ENCODE measurements around the gene SPP2.

The SPP2 gene, protein sequence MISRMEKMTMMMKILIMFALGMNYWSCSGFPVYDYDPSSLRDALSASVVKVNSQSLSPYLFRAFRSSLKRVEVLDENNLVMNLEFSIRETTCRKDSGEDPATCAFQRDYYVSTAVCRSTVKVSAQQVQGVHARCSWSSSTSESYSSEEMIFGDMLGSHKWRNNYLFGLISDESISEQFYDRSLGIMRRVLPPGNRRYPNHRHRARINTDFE

GRCh38 chr2:234050455-234051135, at the start of gene SPP2:
SPP2 (plus strand) TSS chr2:234050702; CDS start chr2:234050787, 85 bp downstream.
- DNase-seq (ENCODE audit: low read depth) = no peak

GRCh38 chr2:234001380-234002160, 48.9 kb upstream of the SPP2 start:
- DNase-seq (ENCODE audit: low read depth) = no peak

DNA sequence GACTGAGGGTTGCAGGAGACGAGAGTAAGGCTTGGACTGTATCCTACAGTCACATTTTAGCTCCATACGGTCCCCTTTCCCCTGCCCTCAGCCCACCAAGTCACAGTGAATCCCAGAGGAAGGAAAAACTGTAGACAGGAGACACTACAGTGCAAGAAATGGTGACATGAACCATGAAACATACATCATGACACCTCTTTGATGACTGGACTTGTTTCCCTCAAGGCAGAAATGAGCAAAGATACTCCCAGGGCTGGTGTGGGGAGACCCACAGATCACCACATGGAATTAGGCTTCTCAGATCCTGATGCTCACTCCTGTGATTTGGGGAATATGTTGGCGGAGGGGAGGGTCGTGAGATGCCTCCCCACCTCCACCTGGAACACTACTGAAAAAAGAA, 48.2 kb upstream of the SPP2 start:
- DNase-seq (ENCODE audit: low read depth) = no peak

DNA sequence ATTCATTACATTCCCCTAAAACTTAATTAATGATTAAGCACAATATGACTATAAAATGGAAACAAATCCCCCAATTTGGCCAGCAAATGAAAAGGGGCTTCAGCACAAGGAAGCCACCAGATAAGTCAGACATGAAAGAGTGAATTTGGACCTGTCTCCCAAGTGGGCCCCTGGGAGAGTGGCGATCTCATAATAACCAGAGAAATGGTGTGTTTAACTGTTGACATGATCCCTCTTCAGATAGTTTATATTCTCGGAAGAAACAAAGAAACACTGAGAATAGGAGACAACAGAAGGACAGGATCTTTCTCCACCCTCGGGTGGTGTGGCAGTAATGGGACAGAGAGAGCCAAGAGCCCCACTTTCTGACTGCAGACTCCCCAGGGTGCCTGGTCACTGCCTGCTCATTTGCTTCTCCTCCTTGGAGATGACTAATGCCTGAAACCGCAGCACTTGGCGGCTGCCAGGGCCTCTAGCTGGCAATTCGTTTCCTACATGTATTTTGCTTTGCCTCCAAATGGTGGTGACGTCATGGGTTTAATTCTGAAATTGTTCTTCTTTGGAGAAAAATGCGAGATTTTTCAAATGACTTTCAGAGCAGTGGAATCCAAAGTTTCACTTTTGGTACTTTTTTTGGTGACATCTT, 46.4 kb upstream of the SPP2 start:
- DNase-seq (ENCODE audit: low read depth) = no peak

DNA sequence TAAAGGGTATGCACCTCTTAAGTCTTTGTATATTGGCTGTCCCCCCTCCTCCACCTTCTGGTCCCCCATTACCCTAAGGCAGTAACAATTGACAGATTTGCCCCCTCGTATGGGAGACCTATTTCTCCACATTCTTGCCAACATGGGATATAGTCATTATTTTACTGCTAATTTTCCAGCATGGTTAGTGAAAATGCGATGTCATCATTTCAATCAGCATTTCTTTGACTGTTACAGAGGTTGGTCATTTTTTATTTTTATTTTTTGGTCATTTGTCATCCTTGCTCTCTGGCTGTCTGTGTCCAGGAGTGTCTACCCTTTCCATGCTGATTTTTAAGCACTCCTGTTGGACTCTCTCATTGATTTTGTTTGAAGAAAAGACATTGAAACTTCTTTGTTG, 45.4 kb upstream of the SPP2 start:
- no peak for DNase-seq (ENCODE audit: low read depth)

DNA sequence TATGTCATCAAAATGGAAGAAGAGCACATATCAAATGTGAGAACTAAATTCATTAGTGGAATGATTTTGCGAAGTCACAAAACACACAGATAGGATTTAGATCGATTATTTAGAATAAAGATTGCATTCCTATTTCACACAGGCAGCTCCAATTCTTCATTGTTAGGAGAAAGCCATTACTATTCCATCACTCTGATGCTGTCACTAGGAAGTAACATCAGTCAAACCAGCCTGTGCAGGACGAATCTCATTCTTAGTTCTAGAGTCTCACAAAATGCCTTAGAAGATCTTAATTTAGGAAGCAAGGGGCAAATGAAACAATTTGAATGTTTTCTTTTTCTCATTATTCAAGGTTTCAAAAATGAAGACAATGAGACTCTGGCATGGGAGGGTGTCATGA, 44.0 kb upstream of the SPP2 start:
- no peak for DNase-seq (ENCODE audit: low read depth)

- no peak for DNase-seq (ENCODE audit: low read depth)
These were observed 36.1 kb upstream of the SPP2 start for GRCh38 chr2:234014427-234014826.

GRCh38 chr2:234015861-234016260, 34.6 kb upstream of the SPP2 start:
- DNase-seq (ENCODE audit: low read depth) = no peak

- DNase-seq (ENCODE audit: low read depth) = no peak
These were observed 30.6 kb upstream of the SPP2 start for GRCh38 chr2:234019896-234020295.

GRCh38 chr2:234020332-234020731, 30.2 kb upstream of the SPP2 start:
- DNase-seq (ENCODE audit: low read depth) = no peak

DNA sequence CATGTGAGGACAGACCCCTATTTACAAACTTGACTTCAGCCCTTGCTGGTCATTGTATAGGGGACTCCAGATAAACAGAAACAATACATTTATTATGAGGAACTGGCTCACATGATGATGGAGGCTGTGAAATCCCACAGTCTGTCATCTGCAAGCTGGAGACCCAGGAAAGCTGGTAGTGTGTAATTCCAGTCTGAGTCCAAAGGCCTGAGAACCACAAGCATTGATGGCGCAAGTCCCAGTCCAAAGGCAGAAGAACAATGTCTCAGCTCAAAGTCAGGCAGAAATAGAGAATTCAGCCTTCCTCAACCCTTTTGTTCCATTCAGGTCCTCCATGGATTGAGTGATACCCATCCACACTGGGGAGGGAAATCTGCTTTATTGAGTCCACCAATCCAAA, 28.1 kb upstream of the SPP2 start:
- no peak for DNase-seq (ENCODE audit: low read depth)

GRCh38 chr2:234024304-234024703, 26.2 kb upstream of the SPP2 start:
- DNase-seq (ENCODE audit: low read depth) = no peak

GRCh38 chr2:234025466-234025865, 25.0 kb upstream of the SPP2 start:
- no peak for DNase-seq (ENCODE audit: low read depth)

GRCh38 chr2:234025891-234026401, 24.6 kb upstream of the SPP2 start:
- DNase-seq (ENCODE audit: low read depth) = no peak

DNA sequence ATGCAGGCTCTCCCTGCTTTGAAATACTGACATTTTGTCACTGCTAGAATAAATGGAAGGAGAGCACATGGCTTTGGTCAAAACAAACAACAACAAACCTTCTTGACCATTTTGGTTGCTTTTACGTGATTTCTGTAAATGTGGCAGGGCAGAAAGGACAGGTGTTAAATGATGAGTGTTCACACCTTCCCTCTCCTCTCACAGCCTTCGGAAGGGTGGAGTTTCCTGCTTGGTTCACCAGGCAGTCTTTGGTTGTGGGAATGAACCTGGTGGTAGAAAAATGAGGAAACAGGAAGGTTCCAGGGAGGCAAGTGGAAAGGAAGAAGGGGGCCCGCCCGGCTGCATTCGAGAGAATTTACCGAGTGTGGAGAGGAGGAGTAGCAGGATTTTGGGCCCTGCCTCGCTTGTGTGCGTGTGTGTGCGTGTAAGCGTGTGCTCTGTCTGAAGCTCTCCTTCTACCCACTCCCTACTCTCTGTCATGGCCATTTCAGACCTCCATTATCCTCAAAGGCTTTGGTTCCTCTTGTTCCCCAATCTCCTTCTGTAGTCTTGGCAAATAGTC, 23.7 kb upstream of the SPP2 start:
- DNase-seq (ENCODE audit: low read depth) = no peak

- DNase-seq (ENCODE audit: low read depth) = no peak
These were observed 22.9 kb upstream of the SPP2 start for GRCh38 chr2:234027641-234028040.

GRCh38 chr2:234029150-234029733, 21.3 kb upstream of the SPP2 start:
- no peak for DNase-seq (ENCODE audit: low read depth)

- DNase-seq (ENCODE audit: low read depth) = no peak
These were observed 19.3 kb upstream of the SPP2 start for GRCh38 chr2:234031207-234031606.

DNA sequence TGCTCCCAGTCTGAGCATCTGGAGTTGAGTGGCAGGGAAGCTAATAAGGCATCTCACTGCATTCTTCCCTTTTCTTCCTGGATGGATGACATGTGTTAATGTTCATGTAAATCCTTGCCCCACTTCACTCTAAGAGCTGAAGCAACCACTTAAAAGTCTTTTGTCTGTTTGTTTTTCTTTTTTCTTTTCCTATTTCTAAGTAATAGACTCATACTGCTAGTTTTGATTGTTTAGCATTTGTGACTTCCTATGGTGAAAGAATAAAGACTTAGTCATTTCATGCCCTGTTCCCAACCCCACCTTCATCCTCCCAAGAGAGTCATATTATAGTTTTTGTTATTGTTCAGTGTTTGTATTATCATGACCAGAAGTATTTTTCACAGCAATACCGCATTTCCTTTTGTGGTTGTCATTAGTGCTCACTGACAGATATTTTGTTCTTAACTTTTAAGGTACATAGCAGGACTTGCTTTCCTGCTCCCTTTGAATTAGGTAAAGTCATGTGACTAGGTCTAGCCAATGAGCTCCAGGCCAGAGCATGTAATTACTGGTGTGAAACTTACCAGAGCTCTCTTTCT, 18.1 kb upstream of the SPP2 start:
- DNase-seq (ENCODE audit: low read depth) = no peak

GRCh38 chr2:234033174-234033573, 17.3 kb upstream of the SPP2 start:
- no peak for DNase-seq (ENCODE audit: low read depth)

DNA sequence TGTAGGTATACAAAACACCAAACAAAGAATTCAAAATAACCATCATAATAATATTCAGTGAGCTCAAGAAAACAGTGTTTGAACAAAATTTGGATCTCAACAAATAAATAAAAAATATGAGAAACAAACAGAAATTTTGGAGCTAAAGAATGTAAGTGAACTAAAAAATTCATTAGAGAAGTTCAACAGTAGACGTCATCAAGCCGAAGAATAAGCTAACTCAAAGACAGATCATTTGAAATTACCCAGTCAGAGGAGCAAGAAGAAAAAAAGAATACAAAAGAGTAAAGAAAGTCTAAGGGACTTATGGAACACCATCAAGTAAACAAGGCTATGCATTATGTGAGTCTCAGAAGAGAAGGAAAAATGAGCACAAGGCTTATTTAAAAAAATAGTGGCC, 16.6 kb upstream of the SPP2 start:
- DNase-seq (ENCODE audit: low read depth) = no peak

Data from stimulated activated CD8-positive, alpha-beta memory T cell treated with anti-CD3 and anti-CD28 coated beads, Interleukin-4, amount 100 ng/mL, for 24 hours (primary cell).